HG03521 (cell line): ENCODE measurements around the gene EEFSEC.
"Not testable (repeated sequence)": the region's sequence is repeated elsewhere in the genome, so short reads cannot be mapped to it uniquely, and the experiment has no call there.

ENCODE experiments used
- ATAC-seq: cut with Tn5 transposase; IDR thresholded peaks from one replicate; pipeline ENCODE4 v1.9.1; 2021; ENCODE audit warnings: mild to moderate bottlenecking, moderate library complexity; ENCODE audit not compliant: unreplicated experiment

Gene EEFSEC

GRCh38 chr3:128151758-128152274, 1.5 kb upstream of the EEFSEC start:
- no peak for ATAC-seq

- peak; percentile 32 for ATAC-seq
These were observed 694 bp upstream of the EEFSEC start for GRCh38 chr3:128152419-128153155.

GRCh38 chr3:128154354-128154753, 1.1 kb downstream of the EEFSEC start:
- not testable (repeated sequence) for ATAC-seq

GRCh38 chr3:128155616-128156360, 2.5 kb downstream of the EEFSEC start:
- ATAC-seq: no peak

GRCh38 chr3:128160661-128161060, 7.4 kb downstream of the EEFSEC start:
- no peak for ATAC-seq

- ATAC-seq: no peak
These were observed 10.2 kb downstream of the EEFSEC start for GRCh38 chr3:128163432-128163831.

- ATAC-seq: no peak
These were observed 13.7 kb downstream of the EEFSEC start for GRCh38 chr3:128166971-128167453.

GRCh38 chr3:128167646-128167972, 14.3 kb downstream of the EEFSEC start:
- ATAC-seq: no peak

- ATAC-seq: no peak
These were observed 14.8 kb downstream of the EEFSEC start for GRCh38 chr3:128167973-128168674.

- no peak for ATAC-seq
These were observed 15.6 kb downstream of the EEFSEC start for GRCh38 chr3:128168836-128169235.

- no peak for ATAC-seq
These were observed 17.7 kb downstream of the EEFSEC start for GRCh38 chr3:128170866-128171516.

- ATAC-seq: no peak
These were observed 19.9 kb downstream of the EEFSEC start for GRCh38 chr3:128173200-128173599.

- ATAC-seq: no peak
These were observed 20.6 kb downstream of the EEFSEC start for GRCh38 chr3:128173849-128174248.

- ATAC-seq: no peak
These were observed 21.7 kb downstream of the EEFSEC start for GRCh38 chr3:128174675-128175590.

- ATAC-seq: no peak
These were observed 22.5 kb downstream of the EEFSEC start for GRCh38 chr3:128175768-128176167.

- no peak for ATAC-seq
These were observed 23.1 kb downstream of the EEFSEC start for GRCh38 chr3:128176276-128176833.

GRCh38 chr3:128177865-128178264, 24.6 kb downstream of the EEFSEC start:
- no peak for ATAC-seq

- no peak for ATAC-seq
These were observed 25.7 kb downstream of the EEFSEC start for GRCh38 chr3:128178782-128179483.

GRCh38 chr3:128179484-128179819, 26.2 kb downstream of the EEFSEC start:
- no peak for ATAC-seq
